ENCODE results near the gene ABLIM3. TPM values are rescaled to one million over a fixed set of nuclear protein-coding genes. Genes with fewer than 3 reads are reported as not detected.
"Not testable (repeated sequence)": the region's sequence is repeated elsewhere in the genome, so short reads cannot be mapped to it uniquely, and the experiment has no call there.

The ABLIM3 gene
- total RNA-seq, 1 donor from 2014 or later, result not detected

DNA sequence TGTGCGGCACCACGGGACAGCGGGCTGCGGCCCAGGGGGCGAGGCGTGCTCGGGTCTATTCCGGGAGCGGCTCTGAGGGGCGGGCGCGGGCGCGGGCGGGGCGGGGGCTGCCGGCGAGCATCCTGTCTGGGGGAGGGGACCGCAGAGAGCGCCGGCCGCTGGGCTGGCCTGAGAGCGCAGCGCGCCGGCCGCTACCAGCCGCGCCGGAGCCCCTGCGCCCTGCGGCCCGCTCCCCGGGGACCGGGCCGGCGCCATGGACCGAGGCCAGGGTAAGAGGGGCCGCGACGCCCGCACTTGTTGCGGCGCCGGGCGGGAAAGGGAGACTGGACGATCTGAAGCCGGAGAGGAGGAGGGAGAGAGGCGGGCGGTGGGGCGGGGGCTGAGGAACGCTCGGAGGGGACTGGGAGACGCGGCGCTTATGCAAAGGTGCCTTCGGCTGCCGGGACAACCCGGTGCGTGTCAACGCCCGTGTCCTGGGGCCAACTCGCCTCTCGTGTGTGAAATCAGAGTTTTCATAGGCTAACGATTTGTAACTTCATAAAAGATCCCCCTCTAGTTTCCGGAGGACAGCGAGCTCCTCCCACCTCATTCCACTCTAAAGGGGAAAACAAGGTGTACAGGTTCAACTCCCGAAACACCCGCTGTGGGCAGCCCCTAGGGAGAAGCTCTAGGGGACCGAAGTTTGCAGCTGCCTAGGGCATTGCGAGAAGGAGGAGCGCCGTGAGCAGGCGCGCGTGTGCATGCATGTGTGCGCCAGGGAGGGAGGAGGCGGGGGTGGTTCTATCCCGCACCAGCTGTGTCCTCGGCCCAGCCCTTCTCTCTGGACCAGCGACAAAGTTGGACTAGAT lies 130.6 kb downstream of the ABLIM3 start, which contains the start of gene AFAP1L1:
Gene AFAP1L1, plus strand, starts transcription at position 144 of the 848 bp plus-strand sequence. Its CDS starts 110 bp downstream, at position 254.
- ChIA-PET POLR2A (no interaction called here), CTCF (no interaction called here)
- Mint-ChIP-seq H3K4me3 (peak within 1 kb of the TSS; percentile 85), H3K4me1 (peaks cover 9% of the 10 kb centered on the region), H3K36me3 (ENCODE audit: low read depth) (peaks cover 10% of the 10 kb centered on the region), H3K9me3 (peaks cover 17% of the 10 kb centered on the region), H3K27ac (no peak within 1 kb of the TSS), H3K27me3 (peaks cover 51% of the 10 kb centered on the region)
- TF ChIP-seq, protein P1, sequence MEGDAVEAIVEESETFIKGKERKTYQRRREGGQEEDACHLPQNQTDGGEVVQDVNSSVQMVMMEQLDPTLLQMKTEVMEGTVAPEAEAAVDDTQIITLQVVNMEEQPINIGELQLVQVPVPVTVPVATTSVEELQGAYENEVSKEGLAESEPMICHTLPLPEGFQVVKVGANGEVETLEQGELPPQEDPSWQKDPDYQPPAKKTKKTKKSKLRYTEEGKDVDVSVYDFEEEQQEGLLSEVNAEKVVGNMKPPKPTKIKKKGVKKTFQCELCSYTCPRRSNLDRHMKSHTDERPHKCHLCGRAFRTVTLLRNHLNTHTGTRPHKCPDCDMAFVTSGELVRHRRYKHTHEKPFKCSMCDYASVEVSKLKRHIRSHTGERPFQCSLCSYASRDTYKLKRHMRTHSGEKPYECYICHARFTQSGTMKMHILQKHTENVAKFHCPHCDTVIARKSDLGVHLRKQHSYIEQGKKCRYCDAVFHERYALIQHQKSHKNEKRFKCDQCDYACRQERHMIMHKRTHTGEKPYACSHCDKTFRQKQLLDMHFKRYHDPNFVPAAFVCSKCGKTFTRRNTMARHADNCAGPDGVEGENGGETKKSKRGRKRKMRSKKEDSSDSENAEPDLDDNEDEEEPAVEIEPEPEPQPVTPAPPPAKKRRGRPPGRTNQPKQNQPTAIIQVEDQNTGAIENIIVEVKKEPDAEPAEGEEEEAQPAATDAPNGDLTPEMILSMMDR (IDR thresholded peaks at IDR 0.05), result no peak
- DNase-seq, result no peak
- peak; percentile 40 for ATAC-seq (ENCODE audit: low read depth)
- intact Hi-C loops (cut with micrococcal nuclease), result loop anchor here (5.0 to 10.0 kb wide), 2 partner anchors 75 to 537 kb away; partner anchors contain the start of gene GRPEL2

DNA sequence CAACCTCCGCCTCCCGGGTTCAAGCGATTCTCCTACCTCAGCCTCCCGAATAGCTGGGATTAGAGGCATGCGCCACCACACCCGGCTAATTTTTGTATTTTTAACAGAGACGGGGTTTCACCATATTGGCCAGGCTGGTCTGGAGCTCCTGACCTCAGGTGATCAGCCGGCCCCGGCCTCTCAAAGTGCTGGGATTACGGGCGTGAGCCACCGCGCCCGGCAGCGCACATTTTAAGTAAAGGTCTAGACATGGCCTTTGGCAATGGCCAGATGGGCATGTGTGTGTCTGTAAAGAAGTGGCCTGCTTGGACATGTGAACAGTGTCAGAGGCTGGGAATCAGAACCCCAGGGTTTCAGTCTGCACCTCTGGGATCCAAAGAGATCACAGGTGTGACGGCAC lies 131.5 kb downstream of the ABLIM3 start:
- ATAC-seq (ENCODE audit: low read depth); H3K27ac Mint-ChIP-seq; CTCF ChIA-PET; H3K36me3 Mint-ChIP-seq (ENCODE audit: low read depth); DNase-seq; H3K4me3 Mint-ChIP-seq; H3K4me1 Mint-ChIP-seq; POLR2A ChIA-PET: not testable (repeated sequence)
- peaks cover 50% of the 10 kb centered on the region for H3K27me3 Mint-ChIP-seq
- H3K9me3 Mint-ChIP-seq, result peaks cover 11% of the 10 kb centered on the region
- intact Hi-C loops (cut with micrococcal nuclease), result loop anchor here (5.0 to 10.0 kb wide), 2 partner anchors 75 to 538 kb away; partner anchors contain the start of gene GRPEL2

GRCh38 chr5:149273237-149273636 lies 131.9 kb downstream of the ABLIM3 start:
- H3K36me3 Mint-ChIP-seq (ENCODE audit: low read depth), result peaks cover 7% of the 10 kb centered on the region
- ChIA-PET CTCF (no interaction called here), POLR2A (no interaction called here)
- TF ChIP-seq, protein P1 (IDR thresholded peaks at IDR 0.05), result no peak
- no peak overlapping the region for H3K27ac Mint-ChIP-seq
- DNase-seq, result no peak
- no peak for ATAC-seq (ENCODE audit: low read depth)
- peaks cover 49% of the 10 kb centered on the region for H3K27me3 Mint-ChIP-seq
- H3K4me3 Mint-ChIP-seq, result no peak overlapping the region
- peaks cover 7% of the 10 kb centered on the region for H3K9me3 Mint-ChIP-seq
- intact Hi-C loops (cut with micrococcal nuclease), result loop anchor here (5.0 to 10.0 kb wide), 2 partner anchors 74 to 538 kb away; partner anchors contain the start of gene GRPEL2
- peaks cover 9% of the 10 kb centered on the region for H3K4me1 Mint-ChIP-seq

DNA sequence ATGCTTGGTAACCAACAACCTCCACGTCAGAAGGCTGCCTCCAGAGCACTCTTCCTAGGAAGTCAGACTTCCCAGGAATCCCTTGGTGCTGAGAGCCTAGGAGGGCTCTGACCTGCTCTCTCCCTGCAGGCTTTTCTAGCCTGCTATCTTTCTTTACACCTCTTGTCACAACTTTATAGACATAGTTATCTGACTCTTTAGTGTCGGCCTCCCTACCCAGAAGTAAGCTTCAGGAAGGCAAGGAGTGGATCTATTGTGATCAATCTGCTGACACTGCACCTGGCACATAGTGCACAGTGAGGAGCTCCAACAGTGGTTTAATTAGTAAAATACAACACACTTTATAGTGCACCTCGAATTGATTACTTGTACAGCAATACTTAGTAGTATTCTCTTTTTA lies 132.7 kb downstream of the ABLIM3 start:
- TF ChIP-seq, protein P1 (IDR thresholded peaks at IDR 0.05), result no peak
- ChIA-PET POLR2A (no interaction called here), CTCF (no interaction called here)
- H3K4me1 Mint-ChIP-seq, result peaks cover 9% of the 10 kb centered on the region
- intact Hi-C loops (cut with micrococcal nuclease), result loop anchor here (5.0 to 10.0 kb wide), 2 partner anchors 73 to 539 kb away; partner anchors contain the start of gene GRPEL2
- no peak for DNase-seq
- no peak overlapping the region for H3K27ac Mint-ChIP-seq
- H3K27me3 Mint-ChIP-seq, result peaks cover 50% of the 10 kb centered on the region
- peak overlapping the region; percentile 19 for H3K4me3 Mint-ChIP-seq
- H3K36me3 Mint-ChIP-seq (ENCODE audit: low read depth), result peaks cover 3% of the 10 kb centered on the region
- no peak for ATAC-seq (ENCODE audit: low read depth)
- peaks cover 3% of the 10 kb centered on the region for H3K9me3 Mint-ChIP-seq

GRCh38 chr5:149274939-149275338 lies 133.6 kb downstream of the ABLIM3 start:
- no peaks in the 10 kb centered on the region for H3K9me3 Mint-ChIP-seq
- TF ChIP-seq, protein P1 (IDR thresholded peaks at IDR 0.05), result no peak
- ChIA-PET POLR2A (interaction anchor here (0.7 kb wide), 1 partner anchor 1004 kb away, joined by 4 read pairs; no protein-coding TSS in a partner anchor), CTCF (no interaction called here)
- intact Hi-C loops (cut with micrococcal nuclease), result loop anchor here (5.0 to 10.0 kb wide), 2 partner anchors 72 to 540 kb away; partner anchors contain the start of gene GRPEL2
- DNase-seq (no peak), ATAC-seq (ENCODE audit: low read depth) (no peak)
- H3K36me3 Mint-ChIP-seq (ENCODE audit: low read depth), result no peaks in the 10 kb centered on the region
- no peak overlapping the region for H3K27ac Mint-ChIP-seq
- no peak overlapping the region for H3K4me3 Mint-ChIP-seq
- H3K4me1 Mint-ChIP-seq, result peaks cover 9% of the 10 kb centered on the region
- peaks cover 53% of the 10 kb centered on the region for H3K27me3 Mint-ChIP-seq

All from activated B cell treated with CpG ODN at 0.5 μM for 24 hours (primary cell).